Activated T-helper 17 cell treated with anti-CD3 and anti-CD28 coated beads, Interleukin-2, amount 50 U/mL, for 72 hours (primary cell): ENCODE measurements around the gene DNAI2. TPM values are rescaled to one million over a fixed set of nuclear protein-coding genes. Genes with fewer than 3 reads are reported as not detected.

ENCODE experiments used
- ATAC-seq: fragments of 150-1000 bp; cut with Tn5 transposase; replicated peaks from 2 replicates; pipeline ENCODE4 v1.10.0; 2021; ENCODE audit warnings: mild to moderate bottlenecking, moderate library complexity
- H3K27ac Mint-ChIP-seq: one replicate; pipeline ENCODE4 v1.8.0; 2022; ENCODE audit warnings: mixed read lengths
- H3K27me3 Mint-ChIP-seq: one replicate; pipeline ENCODE4 v1.8.0; 2022; ENCODE audit warnings: mixed read lengths
- H3K36me3 Mint-ChIP-seq: one replicate; pipeline ENCODE4 v1.8.0; 2022; ENCODE audit warnings: low read depth, mild to moderate bottlenecking, mixed read lengths
- H3K4me1 Mint-ChIP-seq: one replicate; pipeline ENCODE4 v1.8.0; 2022; ENCODE audit warnings: mixed read lengths
- H3K4me3 Mint-ChIP-seq: one replicate; pipeline ENCODE4 v1.8.0; 2022; ENCODE audit warnings: mild to moderate bottlenecking, mixed read lengths
- H3K9me3 Mint-ChIP-seq: one replicate; pipeline ENCODE4 v1.8.0; 2022; ENCODE audit warnings: mixed read lengths
- total RNA-seq, 2 donors: library from RNA; stranded (reverse); gene quantifications; one replicate each; pipeline ENCODE4 v1.2.3, GENCODE V29; 2022

Gene DNAI2
- total RNA-seq, 2 donors from 2014 or later, result 0.19 to 1.6 TPM

DNA sequence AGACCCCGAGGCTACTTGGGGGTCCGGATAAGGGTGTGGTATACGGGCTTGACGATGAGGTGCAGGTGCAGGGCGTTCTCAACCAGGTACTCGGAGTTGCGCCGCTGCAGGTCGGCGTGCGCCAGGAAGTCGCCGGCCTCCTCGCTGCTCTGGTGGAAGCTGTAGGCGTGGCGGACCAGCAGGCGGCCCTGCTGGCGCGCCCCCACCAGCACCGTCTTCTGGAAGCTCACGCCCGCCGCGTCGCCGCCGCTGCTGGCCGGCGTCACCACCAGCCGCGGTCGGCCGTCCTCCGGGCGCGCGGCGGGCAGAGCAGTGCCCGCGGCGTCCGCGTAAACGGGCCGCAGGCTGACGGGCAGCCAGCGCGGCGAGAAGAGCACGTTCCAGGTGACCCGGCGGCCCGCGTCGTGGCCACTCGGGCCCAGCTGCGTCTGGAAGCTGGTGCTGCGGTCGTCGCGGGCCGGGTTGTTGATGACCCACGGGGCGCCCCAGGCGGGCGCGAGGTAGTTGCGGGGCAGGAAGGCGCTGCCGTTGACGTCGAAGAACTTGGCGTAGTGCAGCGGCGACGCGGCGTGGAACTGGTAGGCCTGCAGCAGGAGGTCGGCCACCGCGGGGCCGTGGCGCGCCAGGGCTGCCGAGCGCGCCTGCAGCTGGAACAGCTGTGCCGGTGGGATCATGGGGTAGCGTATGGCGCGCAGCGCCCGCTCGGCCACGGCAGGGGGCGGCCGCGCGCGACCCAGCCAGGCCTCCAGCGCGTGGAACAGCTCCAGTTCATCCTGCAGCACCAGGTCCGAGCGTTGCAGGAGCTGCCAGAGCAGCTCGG is 82.8 kb downstream of the DNAI2 start:
- H3K9me3 Mint-ChIP-seq, result no peaks in the 10 kb centered on the region
- H3K4me3 Mint-ChIP-seq, result no peak overlapping the region
- H3K27me3 Mint-ChIP-seq, result peaks cover 40% of the 10 kb centered on the region
- no peaks in the 10 kb centered on the region for H3K36me3 Mint-ChIP-seq
- ATAC-seq, result no peak
- peaks cover 5% of the 10 kb centered on the region for H3K4me1 Mint-ChIP-seq
- no peak overlapping the region for H3K27ac Mint-ChIP-seq

GRCh38 chr17:74357466-74357809 is 83.4 kb downstream of the DNAI2 start:
- no peaks in the 10 kb centered on the region for H3K36me3 Mint-ChIP-seq
- peaks cover 5% of the 10 kb centered on the region for H3K4me1 Mint-ChIP-seq
- no peaks in the 10 kb centered on the region for H3K9me3 Mint-ChIP-seq
- no peak for ATAC-seq
- H3K27ac Mint-ChIP-seq, result no peak overlapping the region
- H3K27me3 Mint-ChIP-seq, result peaks cover 40% of the 10 kb centered on the region
- H3K4me3 Mint-ChIP-seq, result no peak overlapping the region

- H3K4me3 Mint-ChIP-seq, result no peak overlapping the region
- ATAC-seq, result no peak
- H3K36me3 Mint-ChIP-seq, result no peaks in the 10 kb centered on the region
- peaks cover 5% of the 10 kb centered on the region for H3K4me1 Mint-ChIP-seq
- H3K27me3 Mint-ChIP-seq, result peaks cover 30% of the 10 kb centered on the region
- no peaks in the 10 kb centered on the region for H3K9me3 Mint-ChIP-seq
- H3K27ac Mint-ChIP-seq, result no peak overlapping the region
Measured at GRCh38 chr17:74358697-74359096, 84.7 kb downstream of the DNAI2 start.

DNA sequence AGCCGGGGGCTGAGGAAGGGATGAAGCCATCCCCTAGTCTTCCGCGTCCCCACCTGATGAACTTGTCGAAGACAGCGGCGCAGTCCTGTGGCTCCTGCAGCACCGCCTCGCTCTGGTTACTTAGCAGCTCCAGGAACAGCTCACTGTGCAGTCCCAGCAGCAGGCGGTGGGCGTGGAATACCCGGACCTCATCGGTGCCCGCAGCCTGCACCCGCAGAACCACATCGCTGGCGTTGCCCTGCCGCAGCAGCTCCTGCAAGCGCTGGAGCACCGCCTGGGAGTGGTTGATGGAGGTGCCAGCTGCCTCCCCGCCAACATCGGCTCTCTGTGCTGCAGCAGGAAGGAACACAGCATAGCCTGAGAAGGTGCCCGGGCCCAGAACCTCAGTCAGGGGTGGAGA is 85.9 kb downstream of the DNAI2 start:
- no peak for ATAC-seq
- H3K27ac Mint-ChIP-seq, result no peak overlapping the region
- H3K36me3 Mint-ChIP-seq, result no peaks in the 10 kb centered on the region
- peaks cover 20% of the 10 kb centered on the region for H3K27me3 Mint-ChIP-seq
- H3K4me1 Mint-ChIP-seq, result no peaks in the 10 kb centered on the region
- H3K9me3 Mint-ChIP-seq, result no peaks in the 10 kb centered on the region
- H3K4me3 Mint-ChIP-seq, result no peak overlapping the region

DNA sequence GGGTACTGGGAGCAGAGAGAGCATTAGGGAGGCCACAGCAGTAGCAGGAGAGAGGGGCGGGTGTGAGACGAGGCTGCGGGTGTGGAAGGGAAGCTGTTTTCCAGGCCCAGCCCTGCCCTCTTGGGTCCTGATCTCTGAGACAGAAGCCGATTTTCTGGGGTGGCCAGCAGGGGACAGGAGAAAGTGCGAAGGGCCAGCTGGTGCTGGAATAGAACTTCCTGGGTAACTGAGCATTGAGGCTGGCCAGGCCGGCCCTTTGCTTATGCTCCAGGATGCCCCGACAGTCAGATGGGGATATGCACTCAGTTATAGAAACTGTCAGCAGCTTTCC is 86.8 kb downstream of the DNAI2 start:
- Mint-ChIP-seq H3K36me3 (no peaks in the 10 kb centered on the region), H3K27ac (no peak overlapping the region), H3K4me3 (no peak overlapping the region), H3K9me3 (no peaks in the 10 kb centered on the region), H3K4me1 (no peaks in the 10 kb centered on the region), H3K27me3 (peaks cover 17% of the 10 kb centered on the region)
- ATAC-seq, result no peak

DNA sequence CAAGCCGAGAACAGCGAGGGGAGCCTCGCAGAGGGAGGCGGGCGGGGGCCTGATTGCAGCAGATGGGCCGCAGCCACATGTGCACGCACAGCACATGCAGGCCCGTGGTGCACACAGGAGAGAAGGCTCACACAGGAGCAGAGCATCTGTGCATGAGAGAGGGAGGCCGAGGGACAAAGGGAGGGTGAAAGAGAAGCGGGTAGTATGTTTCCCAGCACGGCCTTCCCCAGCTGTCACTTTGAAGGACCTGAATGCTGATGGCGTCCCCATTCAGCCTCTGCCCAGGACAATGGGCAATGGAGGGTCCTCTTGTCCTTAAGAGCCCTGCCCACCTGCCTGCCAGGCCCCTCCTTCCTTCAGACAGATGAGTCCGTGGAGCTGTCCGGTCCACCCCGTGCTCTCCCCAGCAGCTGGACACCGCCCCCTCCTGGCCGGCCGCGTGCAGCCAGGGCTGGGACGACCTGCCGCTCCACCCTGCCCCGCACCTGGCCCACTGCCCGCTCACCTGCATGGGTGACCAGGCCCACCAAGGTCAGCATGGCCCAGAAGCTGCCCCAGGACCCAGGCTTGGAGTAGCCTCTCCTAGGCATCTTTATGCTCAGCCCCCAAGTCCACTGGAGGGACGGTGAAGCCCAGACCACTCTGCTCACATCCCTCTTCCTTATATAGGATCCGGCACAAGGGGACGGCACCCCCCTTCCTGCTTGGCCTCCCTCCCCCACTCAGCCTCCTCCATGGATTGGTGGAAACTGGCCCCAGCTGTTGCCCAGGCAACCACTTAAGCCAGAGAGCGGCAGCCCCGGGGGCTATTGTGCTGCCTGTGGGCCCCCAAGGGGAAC is 87.4 kb downstream of the DNAI2 start, which contains the start of gene BTBD17:
TSS of gene BTBD17 (minus strand) at position 639 of the 839 bp plus-strand sequence. CDS start at position 590, 49 bp downstream.
- peak; percentile 78 for ATAC-seq
- Mint-ChIP-seq H3K4me3 (no peak within 1 kb of the TSS), H3K27ac (no peak within 1 kb of the TSS), H3K4me1 (no peaks in the 10 kb centered on the region), H3K9me3 (no peaks in the 10 kb centered on the region), H3K36me3 (no peaks in the 10 kb centered on the region), H3K27me3 (peaks cover 16% of the 10 kb centered on the region)

DNA sequence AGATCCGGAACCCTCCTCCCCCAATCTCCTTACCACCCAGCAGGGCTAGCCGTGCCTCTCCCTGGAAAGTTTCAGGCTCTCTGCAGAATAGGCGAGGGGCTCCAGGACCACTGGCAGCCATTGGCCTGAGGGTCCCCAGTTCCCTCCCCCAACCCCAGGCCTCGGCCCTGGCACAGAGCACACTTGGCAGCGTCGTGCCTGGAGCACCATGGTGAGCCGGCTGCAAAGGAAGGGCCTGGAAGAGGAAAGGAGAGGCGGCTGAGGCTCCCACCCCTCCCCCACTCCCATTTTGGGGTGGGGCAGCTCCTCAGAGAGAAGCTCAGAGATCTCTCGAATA is 88.0 kb downstream of the DNAI2 start:
- Mint-ChIP-seq H3K9me3 (no peaks in the 10 kb centered on the region), H3K4me1 (no peaks in the 10 kb centered on the region), H3K27ac (no peak overlapping the region), H3K36me3 (no peaks in the 10 kb centered on the region), H3K4me3 (no peak overlapping the region), H3K27me3 (peaks cover 16% of the 10 kb centered on the region)
- ATAC-seq, result no peak

- no peaks in the 10 kb centered on the region for H3K36me3 Mint-ChIP-seq
- no peak overlapping the region for H3K4me3 Mint-ChIP-seq
- H3K9me3 Mint-ChIP-seq, result no peaks in the 10 kb centered on the region
- no peaks in the 10 kb centered on the region for H3K4me1 Mint-ChIP-seq
- no peak overlapping the region for H3K27ac Mint-ChIP-seq
- H3K27me3 Mint-ChIP-seq, result peaks cover 13% of the 10 kb centered on the region
- ATAC-seq, result no peak
Measured at GRCh38 chr17:74362810-74363498, 88.9 kb downstream of the DNAI2 start.

Other genes starting within 250 kb of the DNAI2 start
- gene RPL38, start 70.6 kb upstream of the DNAI2 start, total RNA-seq, result 1,000 to 10,000 TPM; 1,259 to 1,366 TPM
- 10 to 100 TPM in 1 of 2 donors, 1 to 10 TPM in 1; 2.6 to 13.9 TPM for gene TTYH2, start 60.7 kb upstream of the DNAI2 start, total RNA-seq
- gene KIF19, start 52.0 kb downstream of the DNAI2 start, total RNA-seq, result under 1 TPM; 0.11 to 0.53 TPM
- gene BTBD17, start 87.6 kb downstream of the DNAI2 start, total RNA-seq, result not detected
- not detected for gene GPR142, start 93.3 kb downstream of the DNAI2 start, total RNA-seq
- gene GPRC5C, start 157.9 kb downstream of the DNAI2 start, total RNA-seq, result 1 to 10 TPM in 1 of 2 donors, not detected in 1; 5.0 TPM
- 10 to 100 TPM in 1 of 2 donors, 1 to 10 TPM in 1; 3.0 to 29.1 TPM for gene CD300A, start 192.4 kb downstream of the DNAI2 start, total RNA-seq